ENCODE results near the gene RIOX2. TPM values are rescaled to one million over a fixed set of nuclear protein-coding genes. Genes with fewer than 3 reads are reported as not detected.

RIOX2 gene
- total and polyA plus RNA-seq, 2 donors (not counting 1 experiment from before 2014, with no cell fraction given), result 23.7 to 46.1 TPM

DNA sequence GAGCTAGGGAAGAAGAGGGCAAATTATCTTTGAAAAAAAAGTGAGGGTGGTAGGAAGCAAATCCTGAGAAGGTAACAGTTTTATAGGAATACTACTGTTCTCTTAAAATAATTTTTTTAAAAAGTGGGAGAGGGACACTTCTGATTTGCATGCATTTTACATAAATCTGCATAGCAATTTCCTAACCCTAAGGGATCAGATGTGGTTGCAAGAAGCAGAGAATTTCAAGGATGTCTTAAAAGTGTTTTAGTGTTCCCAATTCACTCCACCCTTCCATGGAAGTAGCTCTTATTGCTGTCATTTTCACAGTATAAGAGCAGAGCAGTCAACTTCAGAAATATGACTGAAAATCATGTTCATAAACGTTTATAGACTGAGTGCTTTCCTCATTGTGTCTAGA, 27.8 kb upstream of the RIOX2 start:
- no peak overlapping the region for H3K4me2 ChIP-seq (ENCODE audit: extremely low read depth, insufficient read depth, low read length)
- no peaks in the 10 kb centered on the region for H4K20me1 ChIP-seq (ENCODE audit: control insufficient read depth, extremely low read depth, insufficient read depth, low read length)
- no peaks in the 10 kb centered on the region for H3K4me1 ChIP-seq (ENCODE audit: control insufficient read depth, extremely low read depth, insufficient read depth, low read length)
- H3K27ac ChIP-seq (ENCODE audit: insufficient read depth, low read length), result no peak overlapping the region
- no peaks in the 10 kb centered on the region for H3K27me3 ChIP-seq (ENCODE audit: control insufficient read depth, insufficient read depth, low read length)
- H3K9ac ChIP-seq (ENCODE audit: insufficient read depth, low read length), result no peak overlapping the region
- no peak for DNase-seq (ENCODE audit: low read depth in 2 of 2)
- no peaks in the 10 kb centered on the region for H3K79me2 ChIP-seq (ENCODE audit: control insufficient read depth, insufficient read depth, low read length)
- TF ChIP-seq, protein P1, sequence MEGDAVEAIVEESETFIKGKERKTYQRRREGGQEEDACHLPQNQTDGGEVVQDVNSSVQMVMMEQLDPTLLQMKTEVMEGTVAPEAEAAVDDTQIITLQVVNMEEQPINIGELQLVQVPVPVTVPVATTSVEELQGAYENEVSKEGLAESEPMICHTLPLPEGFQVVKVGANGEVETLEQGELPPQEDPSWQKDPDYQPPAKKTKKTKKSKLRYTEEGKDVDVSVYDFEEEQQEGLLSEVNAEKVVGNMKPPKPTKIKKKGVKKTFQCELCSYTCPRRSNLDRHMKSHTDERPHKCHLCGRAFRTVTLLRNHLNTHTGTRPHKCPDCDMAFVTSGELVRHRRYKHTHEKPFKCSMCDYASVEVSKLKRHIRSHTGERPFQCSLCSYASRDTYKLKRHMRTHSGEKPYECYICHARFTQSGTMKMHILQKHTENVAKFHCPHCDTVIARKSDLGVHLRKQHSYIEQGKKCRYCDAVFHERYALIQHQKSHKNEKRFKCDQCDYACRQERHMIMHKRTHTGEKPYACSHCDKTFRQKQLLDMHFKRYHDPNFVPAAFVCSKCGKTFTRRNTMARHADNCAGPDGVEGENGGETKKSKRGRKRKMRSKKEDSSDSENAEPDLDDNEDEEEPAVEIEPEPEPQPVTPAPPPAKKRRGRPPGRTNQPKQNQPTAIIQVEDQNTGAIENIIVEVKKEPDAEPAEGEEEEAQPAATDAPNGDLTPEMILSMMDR (conservative IDR thresholded peaks at IDR 0.05 in 1 of 2, IDR thresholded peaks at IDR 0.05 in 1 of 2; ENCODE audit: low read depth in 1 of 2, low read length in 2 of 2), result no peak
- TF ChIP-seq EZH2 (IDR thresholded peaks at IDR 0.05; ENCODE audit: low read length, missing control alignments), result no peak
- no peaks in the 10 kb centered on the region for H3K36me3 ChIP-seq (ENCODE audit: control insufficient read depth, insufficient read depth, low read length)
- H3K4me3 ChIP-seq (replicated peaks in 1 of 4; ENCODE audit: control extremely low read depth in 1 of 4, insufficient read depth in 1 of 4, low read depth in 3 of 4, low read length in 4 of 4), result no peak overlapping the region
- H3K9me3 ChIP-seq (ENCODE audit: control insufficient read depth, insufficient read depth, low read depth, low read length), result no peaks in the 10 kb centered on the region
- no peak overlapping the region for H2AFZ ChIP-seq (ENCODE audit: low read length)

DNA sequence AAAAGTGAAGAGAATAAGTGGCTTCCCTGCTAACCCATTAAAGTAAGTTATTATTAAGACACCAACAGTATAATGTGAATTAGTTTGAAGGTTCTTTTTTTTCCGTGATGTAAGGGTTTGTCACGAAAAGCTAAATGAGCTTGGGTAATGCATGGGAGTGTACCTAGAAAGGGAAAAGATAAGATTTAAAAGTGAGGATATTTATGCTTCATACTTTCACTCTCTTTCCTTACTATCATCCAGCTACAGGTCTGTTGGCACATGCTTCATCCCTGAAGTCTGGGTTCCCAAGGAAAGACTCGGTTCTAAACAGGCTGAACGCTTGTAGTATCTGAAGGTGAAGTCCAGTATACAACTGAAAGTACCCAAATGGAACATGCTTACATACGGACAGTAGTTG, 26.9 kb upstream of the RIOX2 start:
- Histone ChIP-seq H2AFZ (ENCODE audit: low read length) (no peak overlapping the region), H3K9me3 (ENCODE audit: control insufficient read depth, insufficient read depth, low read depth, low read length) (no peaks in the 10 kb centered on the region), H3K9ac (ENCODE audit: insufficient read depth, low read length) (no peak overlapping the region), H4K20me1 (ENCODE audit: control insufficient read depth, extremely low read depth, insufficient read depth, low read length) (no peaks in the 10 kb centered on the region), H3K27ac (ENCODE audit: insufficient read depth, low read length) (no peak overlapping the region), H3K4me3 (replicated peaks in 1 of 4; ENCODE audit: control extremely low read depth in 1 of 4, insufficient read depth in 1 of 4, low read depth in 3 of 4, low read length in 4 of 4) (no peak overlapping the region), H3K36me3 (ENCODE audit: control insufficient read depth, insufficient read depth, low read length) (no peaks in the 10 kb centered on the region), H3K4me1 (ENCODE audit: control insufficient read depth, extremely low read depth, insufficient read depth, low read length) (no peaks in the 10 kb centered on the region), H3K4me2 (ENCODE audit: extremely low read depth, insufficient read depth, low read length) (no peak overlapping the region), H3K27me3 (ENCODE audit: control insufficient read depth, insufficient read depth, low read length) (no peaks in the 10 kb centered on the region), H3K79me2 (ENCODE audit: control insufficient read depth, insufficient read depth, low read length) (no peaks in the 10 kb centered on the region)
- TF ChIP-seq, protein P1 (conservative IDR thresholded peaks at IDR 0.05 in 1 of 2, IDR thresholded peaks at IDR 0.05 in 1 of 2; ENCODE audit: low read depth in 1 of 2, low read length in 2 of 2), result no peak
- TF ChIP-seq EZH2 (IDR thresholded peaks at IDR 0.05; ENCODE audit: low read length, missing control alignments), result no peak
- DNase-seq (ENCODE audit: low read depth in 2 of 2), result no peak

DNA sequence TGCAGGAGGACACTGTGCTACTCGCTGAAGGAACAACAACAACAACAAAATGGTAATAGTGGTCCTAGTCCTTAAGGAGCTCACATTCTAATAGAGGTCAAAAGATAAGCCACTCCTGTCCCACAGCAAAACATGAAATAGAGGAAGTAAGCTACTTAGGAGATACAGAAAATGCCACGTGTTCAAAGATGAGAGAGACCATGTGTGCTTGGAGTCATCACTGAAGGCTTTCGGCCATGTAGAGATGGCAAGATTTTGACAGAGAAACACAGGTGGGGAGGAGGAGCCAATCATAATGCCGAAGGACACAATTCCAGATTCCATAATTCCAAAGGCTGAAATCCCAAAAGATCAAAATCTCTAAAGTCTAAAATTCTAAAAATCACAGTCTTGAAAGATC, 24.8 kb upstream of the RIOX2 start:
- Histone ChIP-seq H3K4me3 (replicated peaks in 1 of 4; ENCODE audit: control extremely low read depth in 1 of 4, insufficient read depth in 1 of 4, low read depth in 3 of 4, low read length in 4 of 4) (no peak overlapping the region), H3K4me1 (ENCODE audit: control insufficient read depth, extremely low read depth, insufficient read depth, low read length) (no peaks in the 10 kb centered on the region), H3K27ac (ENCODE audit: insufficient read depth, low read length) (no peak overlapping the region), H3K9me3 (ENCODE audit: control insufficient read depth, insufficient read depth, low read depth, low read length) (no peaks in the 10 kb centered on the region), H3K4me2 (ENCODE audit: extremely low read depth, insufficient read depth, low read length) (no peak overlapping the region), H2AFZ (ENCODE audit: low read length) (no peak overlapping the region), H3K27me3 (ENCODE audit: control insufficient read depth, insufficient read depth, low read length) (peaks cover 3% of the 10 kb centered on the region), H3K9ac (ENCODE audit: insufficient read depth, low read length) (no peak overlapping the region), H3K79me2 (ENCODE audit: control insufficient read depth, insufficient read depth, low read length) (no peaks in the 10 kb centered on the region), H3K36me3 (ENCODE audit: control insufficient read depth, insufficient read depth, low read length) (no peaks in the 10 kb centered on the region), H4K20me1 (ENCODE audit: control insufficient read depth, extremely low read depth, insufficient read depth, low read length) (no peaks in the 10 kb centered on the region)
- TF ChIP-seq, protein P1 (conservative IDR thresholded peaks at IDR 0.05 in 1 of 2, IDR thresholded peaks at IDR 0.05 in 1 of 2; ENCODE audit: low read depth in 1 of 2, low read length in 2 of 2), result no peak
- TF ChIP-seq EZH2 (IDR thresholded peaks at IDR 0.05; ENCODE audit: low read length, missing control alignments), result no peak
- no peak for DNase-seq (ENCODE audit: low read depth in 2 of 2)

Measured in fibroblast of lung (primary cell).